CD14-positive monocyte (primary cell): ENCODE results near the gene SLC4A4. TPM values are rescaled to one million over a fixed set of nuclear protein-coding genes. Genes with fewer than 3 reads are reported as not detected.

Experiments
- DNase-seq, 3 donors: peaks; one replicate each; pipeline ENCODE4 v3.0.0-alpha.2; 2011 to 2022
- H2AFZ ChIP-seq: 2 replicates; pipeline ENCODE4 v1.6.0; 2012; ENCODE audit warnings: mild to moderate bottlenecking, low read depth, low read length, inconsistent platforms; ENCODE audit not compliant: insufficient read depth, poor library complexity, severe bottlenecking
- H3K27ac ChIP-seq, 2 donors: 1 replicate in 1 of 2; 2 replicates in 1 of 2; pipeline ENCODE4 v1.5.1; 2012 to 2013; ENCODE audit warnings: low read length in 2 of 2, control low read depth in 1 of 2, inconsistent platforms in 1 of 2, low read depth in 1 of 2, mild to moderate bottlenecking in 1 of 2
- H3K27me3 ChIP-seq, 2 donors: one replicate each; pipeline versions ENCODE4 v1.6.0 to v1.6.1; 2011 to 2013; ENCODE audit warnings: low read length in 2 of 2; ENCODE audit not compliant: control insufficient read depth in 2 of 2, insufficient read depth in 2 of 2
- H3K36me3 ChIP-seq, 2 donors: replicated peaks in 1 of 2; 1 replicate in 1 of 2; 2 replicates in 1 of 2; pipeline versions ENCODE4 v1.5.1 to v1.6.1; 2012 to 2013; ENCODE audit warnings: low read length in 2 of 2, control low read depth in 1 of 2, inconsistent platforms in 1 of 2, mild to moderate bottlenecking in 1 of 2; ENCODE audit not compliant: insufficient read depth in 2 of 2, control insufficient read depth in 1 of 2
- H3K4me1 ChIP-seq, 2 donors: 1 replicate in 1 of 2; 2 replicates in 1 of 2; pipeline versions ENCODE4 v1.5.1 to v1.6.1; 2012 to 2013; ENCODE audit warnings: low read length in 2 of 2, control low read depth in 1 of 2, inconsistent platforms in 1 of 2, mild to moderate bottlenecking in 1 of 2, moderate library complexity in 1 of 2; ENCODE audit not compliant: insufficient read depth in 2 of 2, control insufficient read depth in 1 of 2
- H3K4me2 ChIP-seq: replicated peaks from 2 replicates; pipeline ENCODE3; 2012; ENCODE audit warnings: low read length, moderate library complexity, mild to moderate bottlenecking; ENCODE audit not compliant: poor library complexity, severe bottlenecking; ENCODE audit errors: extremely low read depth
- H3K4me3 ChIP-seq, 3 experiments: fragments of 200-600 bp in 1 of 3; sonication (generic) in 1 of 3; replicated peaks in 1 of 3; 1 replicate in 2 of 3; 2 replicates in 1 of 3; pipeline ENCODE4 v1.5.1; 2011 to 2013; ENCODE audit warnings: low read length in 3 of 3, mild to moderate bottlenecking in 3 of 3, control low read depth in 2 of 3, low read depth in 2 of 3, inconsistent platforms in 1 of 3, moderate library complexity in 1 of 3
- H3K79me2 ChIP-seq: 2 replicates; pipeline ENCODE4 v1.6.0; 2012; ENCODE audit warnings: mild to moderate bottlenecking, control low read depth, inconsistent platforms, low read length, moderate library complexity; ENCODE audit not compliant: insufficient read depth
- H3K9ac ChIP-seq: 2 replicates; pipeline ENCODE4 v1.6.0; 2017; ENCODE audit warnings: low read length, mild to moderate bottlenecking; ENCODE audit not compliant: insufficient read depth, poor library complexity, severe bottlenecking
- H3K9me3 ChIP-seq, 2 donors: replicated peaks in 1 of 2; 1 replicate in 1 of 2; 2 replicates in 1 of 2; pipeline versions ENCODE4 v1.5.1 to v1.6.1; 2012 to 2013; ENCODE audit warnings: low read length in 2 of 2, control low read depth in 1 of 2; ENCODE audit not compliant: control insufficient read depth in 1 of 2, insufficient read depth in 1 of 2
- H4K20me1 ChIP-seq: 2 replicates; pipeline ENCODE4 v1.6.0; 2012; ENCODE audit warnings: mild to moderate bottlenecking, low read length, control low read depth, moderate library complexity; ENCODE audit not compliant: insufficient read depth
- H3K27ac Mint-ChIP-seq, 7 donors: one replicate each; pipeline ENCODE4 v1.8.0; 2020; ENCODE audit warnings: mild to moderate bottlenecking in 7 of 7, mixed read lengths in 7 of 7, moderate library complexity in 6 of 7, inconsistent platforms in 2 of 7
- H3K27me3 Mint-ChIP-seq, 3 donors: one replicate each; pipeline ENCODE4 v1.8.0; 2021 to 2022; ENCODE audit warnings: low read depth in 3 of 3, mild to moderate bottlenecking in 3 of 3, mixed read lengths in 3 of 3, moderate library complexity in 3 of 3, inconsistent platforms in 1 of 3
- H3K36me3 Mint-ChIP-seq, 2 donors: one replicate each; pipeline ENCODE4 v1.8.0; 2020; ENCODE audit warnings: mixed read lengths in 2 of 2, inconsistent platforms in 1 of 2, mild to moderate bottlenecking in 1 of 2
- H3K4me1 Mint-ChIP-seq: one replicate; pipeline ENCODE4 v1.8.0; 2020; ENCODE audit warnings: mild to moderate bottlenecking, mixed read lengths
- H3K4me3 Mint-ChIP-seq, 2 donors: one replicate each; pipeline ENCODE4 v1.8.0; 2020; ENCODE audit warnings: mild to moderate bottlenecking in 2 of 2, mixed read lengths in 2 of 2, moderate library complexity in 1 of 2
- H3K9me3 Mint-ChIP-seq, 7 donors: one replicate each; pipeline ENCODE4 v1.8.0; 2020 to 2022; ENCODE audit warnings: mixed read lengths in 7 of 7, mild to moderate bottlenecking in 6 of 7, moderate library complexity in 6 of 7, inconsistent platforms in 2 of 7
- WGBS: methylation state at CpG from one replicate; pipeline ENCODE4 v1.1.5; 2013; ENCODE audit warnings: missing lambda C conversion rate; ENCODE audit not compliant: insufficient coverage; 5-methylcytosine and 5-hydroxymethylcytosine counted together
- intact Hi-C, 2 donors: fragments of 100-400 bp; cut with micrococcal nuclease; formaldehyde crosslinking; loops; one replicate each; pipeline versions ENCODE4 v1.15.0 to v1.15.1; 2023
- polyA plus RNA-seq, 3 donors: library from polyadenylated mRNA; depleted of rRNA in 1 of 3; unstranded in 2 of 3; stranded (reverse) in 1 of 3; fragments of 300-500 nt in 2 of 3; fragments of >200 nt in 1 of 3; fragmentation: Illumina TruSeq in 2 of 3; gene quantifications; 1 replicate in 2 of 3; 2 replicates in 1 of 3; pipeline ENCODE4 v1.2.3, GENCODE V29; 2012 to 2021
- TF ChIP-seq, protein P1 (sequence below): fragments of 200-600 bp; IDR thresholded peaks from one replicate; pipeline ENCODE4 v1.8.0; 2022; ENCODE audit warnings: antibody characterized with exemption, mild to moderate bottlenecking

SLC4A4 gene
- polyA plus RNA-seq, 3 donors: 0.03 TPM; not detected in 2

DNA sequence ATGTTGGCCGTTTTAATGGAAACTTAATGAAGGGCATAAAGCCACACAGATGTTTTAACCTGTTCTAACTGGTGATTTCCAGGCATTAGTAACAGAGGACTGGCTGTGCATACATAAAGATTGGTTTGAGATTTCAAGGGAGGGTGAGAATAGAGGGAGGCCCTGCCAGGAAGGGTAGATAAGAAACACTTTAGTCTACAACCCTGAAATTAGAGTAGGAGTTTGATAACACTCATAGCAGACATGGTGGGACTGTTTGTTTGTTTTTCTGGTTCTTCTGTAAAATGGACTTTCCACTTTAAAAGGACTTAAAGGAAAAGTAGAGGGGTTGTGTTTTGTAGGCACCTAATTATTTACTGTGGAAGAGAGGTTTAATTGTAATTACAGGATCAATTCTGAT, 16.2 kb downstream of the SLC4A4 start:
- WGBS: no CpG with 5 or more reads among the region's 1 CpG

DNA sequence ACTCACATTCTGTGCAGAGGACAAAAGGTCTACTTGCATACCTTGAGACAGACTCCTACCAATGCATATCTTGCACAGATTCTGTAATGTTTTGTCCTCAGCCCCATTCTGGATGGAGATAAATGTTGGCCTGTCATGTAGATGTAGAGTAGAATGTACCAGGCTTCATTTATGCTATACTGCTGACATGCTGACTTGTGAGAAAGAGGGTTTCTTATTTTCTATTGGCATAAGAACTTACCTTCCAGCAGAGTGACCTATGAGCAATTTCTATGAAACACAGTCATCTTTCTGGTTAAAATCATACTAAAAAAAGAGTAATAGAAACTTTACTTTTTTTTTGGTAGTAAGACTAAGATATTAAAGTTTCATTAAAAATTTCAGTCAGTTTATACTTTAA, 17.2 kb downstream of the SLC4A4 start:
- intact Hi-C loops: no loop called here
- no peaks in the 10 kb centered on the region for H3K27me3 ChIP-seq
- H3K36me3 Mint-ChIP-seq: no peaks in the 10 kb centered on the region
- no peak overlapping the region for H3K9ac ChIP-seq
- no peaks in the 10 kb centered on the region for H3K36me3 ChIP-seq
- H3K4me3 Mint-ChIP-seq: no peak overlapping the region
- no peaks in the 10 kb centered on the region for H3K9me3 ChIP-seq
- no peaks in the 10 kb centered on the region for H3K79me2 ChIP-seq
- H3K4me1 ChIP-seq: no peaks in the 10 kb centered on the region
- H2AFZ ChIP-seq: no peak overlapping the region
- H3K4me2 ChIP-seq: no peak overlapping the region
- H3K27ac Mint-ChIP-seq: no peak overlapping the region
- TF ChIP-seq, protein P1, sequence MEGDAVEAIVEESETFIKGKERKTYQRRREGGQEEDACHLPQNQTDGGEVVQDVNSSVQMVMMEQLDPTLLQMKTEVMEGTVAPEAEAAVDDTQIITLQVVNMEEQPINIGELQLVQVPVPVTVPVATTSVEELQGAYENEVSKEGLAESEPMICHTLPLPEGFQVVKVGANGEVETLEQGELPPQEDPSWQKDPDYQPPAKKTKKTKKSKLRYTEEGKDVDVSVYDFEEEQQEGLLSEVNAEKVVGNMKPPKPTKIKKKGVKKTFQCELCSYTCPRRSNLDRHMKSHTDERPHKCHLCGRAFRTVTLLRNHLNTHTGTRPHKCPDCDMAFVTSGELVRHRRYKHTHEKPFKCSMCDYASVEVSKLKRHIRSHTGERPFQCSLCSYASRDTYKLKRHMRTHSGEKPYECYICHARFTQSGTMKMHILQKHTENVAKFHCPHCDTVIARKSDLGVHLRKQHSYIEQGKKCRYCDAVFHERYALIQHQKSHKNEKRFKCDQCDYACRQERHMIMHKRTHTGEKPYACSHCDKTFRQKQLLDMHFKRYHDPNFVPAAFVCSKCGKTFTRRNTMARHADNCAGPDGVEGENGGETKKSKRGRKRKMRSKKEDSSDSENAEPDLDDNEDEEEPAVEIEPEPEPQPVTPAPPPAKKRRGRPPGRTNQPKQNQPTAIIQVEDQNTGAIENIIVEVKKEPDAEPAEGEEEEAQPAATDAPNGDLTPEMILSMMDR: no peak
- no peak overlapping the region for H3K27ac ChIP-seq
- no peaks in the 10 kb centered on the region for H3K9me3 Mint-ChIP-seq
- no peaks in the 10 kb centered on the region for H4K20me1 ChIP-seq
- H3K4me1 Mint-ChIP-seq: no peaks in the 10 kb centered on the region
- no peak overlapping the region for H3K4me3 ChIP-seq
- peaks cover 0 to 1% (median 0%) of the 10 kb centered on the region in 3 donors for H3K27me3 Mint-ChIP-seq
- DNase-seq: no peak

More for the DNA sequence above, 16.2 kb downstream of the SLC4A4 start:
- no peak for DNase-seq
- Histone ChIP-seq H3K27me3 (no peaks in the 10 kb centered on the region), H3K4me1 (no peaks in the 10 kb centered on the region), H3K9me3 (no peaks in the 10 kb centered on the region), H2AFZ (no peak overlapping the region), H3K79me2 (no peaks in the 10 kb centered on the region), H3K27ac (no peak overlapping the region), H3K4me3 (no peak overlapping the region), H3K36me3 (no peaks in the 10 kb centered on the region), H3K4me2 (no peak overlapping the region), H4K20me1 (no peaks in the 10 kb centered on the region), H3K9ac (no peak overlapping the region)
- Mint-ChIP-seq H3K27me3 (peaks cover 0 to 1% (median 0%) of the 10 kb centered on the region in 3 donors), H3K36me3 (no peaks in the 10 kb centered on the region), H3K4me1 (no peaks in the 10 kb centered on the region), H3K9me3 (no peaks in the 10 kb centered on the region), H3K4me3 (no peak overlapping the region), H3K27ac (no peak overlapping the region)
- intact Hi-C loops: no loop called here
- TF ChIP-seq, protein P1: no peak
